Left cardiac atrium (tissue), 4 donors: ENCODE results near the gene IRF2BPL. TPM values are rescaled to one million over a fixed set of nuclear protein-coding genes. Genes with fewer than 3 reads are reported as not detected.
A peak's percentile ranks its signal among the peaks of the same experiment; 100 is the strongest.
"Not testable (repeated sequence)": the region's sequence is repeated elsewhere in the genome, so short reads cannot be mapped to it uniquely, and the experiment has no call there.

Experiments
- ATAC-seq, 2 donors: fragments of 200-7000 bp; cut with Tn5 transposase; one replicate each; pipeline ENCODE4 v1.9.1; 2020; ENCODE audit warnings: mild to moderate bottlenecking in 2 of 2, moderate library complexity in 2 of 2
- DNase-seq: peaks from one replicate; pipeline ENCODE4 v3.0.0-alpha.2; 2020
- intact Hi-C, 2 donors: fragments of 100-400 bp; cut with DNase I; formaldehyde crosslinking; loops; one replicate each; pipeline versions ENCODE4 v1.14.1 to v1.15.1; 2022 to 2023
- total RNA-seq, 2 donors: library from RNA; stranded (reverse); fragmentation: NEBNext Ultra II Directional; extraction: Animal tissue kit (Norgen Biotek cat#: 25700); gene quantifications; one replicate each; pipeline ENCODE4 v1.2.1, GENCODE V29; 2021
- donor health status: DM: no; HTN: yes; CAD: no.
- donor health status: DM: no; HTN: yes; CAD: no; lungs with severe emphysema.
- donor health status: DM: yes; HTN: yes; CAD: no.
- donor health status: Dilated cardiomyopathy.

The IRF2BPL gene
- total RNA-seq, 2 donors from 2014 or later, result 41.4 to 47.5 TPM

GRCh38 chr14:77023001-77023996, 5.2 kb downstream of the IRF2BPL start:
- intact Hi-C loops, result loop anchor here (1.0 to 10.0 kb wide), 3 partner anchors 61 to 108 kb away; no protein-coding TSS in a partner anchor
- ATAC-seq, result peak in 1 of 2 donors; percentile 13
- no peak for DNase-seq

- intact Hi-C loops, result loop anchor here (5.0 to 10.0 kb wide), 2 partner anchors 60 to 108 kb away; no protein-coding TSS in a partner anchor
- ATAC-seq (no peak), DNase-seq (no peak)
Measured at GRCh38 chr14:77022236-77022852, 6.2 kb downstream of the IRF2BPL start.

GRCh38 chr14:77021424-77021823, 7.1 kb downstream of the IRF2BPL start:
- ATAC-seq, DNase-seq: not testable (repeated sequence)
- intact Hi-C loops, result loop anchor here (5.0 to 10.0 kb wide), 2 partner anchors 59 to 107 kb away; no protein-coding TSS in a partner anchor

GRCh38 chr14:77018785-77019184, 9.7 kb downstream of the IRF2BPL start:
- intact Hi-C loops, result no loop called here
- DNase-seq, result no peak
- ATAC-seq, result no peak

GRCh38 chr14:77017666-77018065, 10.8 kb downstream of the IRF2BPL start:
- ATAC-seq (no peak), DNase-seq (no peak)
- intact Hi-C loops, result no loop called here

GRCh38 chr14:77014734-77015133, 13.8 kb downstream of the IRF2BPL start:
- intact Hi-C loops, result loop anchor here in 1 of 2 donors (5.0 kb wide), 1 partner anchor 47 kb away; no protein-coding TSS in a partner anchor
- no peak for DNase-seq
- no peak for ATAC-seq

GRCh38 chr14:77014004-77014604, 14.4 kb downstream of the IRF2BPL start:
- DNase-seq, result peak; percentile 69
- peak; percentile 91 to 95 for ATAC-seq

GRCh38 chr14:77012193-77012765, 16.2 kb downstream of the IRF2BPL start:
- intact Hi-C loops, result loop anchor here in 1 of 2 donors (5.0 kb wide), 1 partner anchor 45 kb away; no protein-coding TSS in a partner anchor

More at GRCh38 chr14:77014004-77014604, 14.4 kb downstream of the IRF2BPL start:
- intact Hi-C loops, result loop anchor here in 1 of 2 donors (5.0 kb wide), 1 partner anchor 47 kb away; no protein-coding TSS in a partner anchor

GRCh38 chr14:77011245-77011644, 17.3 kb downstream of the IRF2BPL start:
- intact Hi-C loops, result loop anchor here in 1 of 2 donors (5.0 kb wide), 1 partner anchor 44 kb away; no protein-coding TSS in a partner anchor
- no peak for ATAC-seq
- DNase-seq, result no peak

More at GRCh38 chr14:77012193-77012765, 16.2 kb downstream of the IRF2BPL start:
- ATAC-seq (peak in 1 of 2 donors; percentile 35), DNase-seq (no peak)

GRCh38 chr14:77009014-77009413, 19.5 kb downstream of the IRF2BPL start:
- ATAC-seq, result no peak
- intact Hi-C loops, result loop anchor here in 1 of 2 donors (5.0 kb wide), 1 partner anchor 47 kb away; no protein-coding TSS in a partner anchor

GRCh38 chr14:77008541-77008940, 20.0 kb downstream of the IRF2BPL start:
- intact Hi-C loops, result loop anchor here in 1 of 2 donors (5.0 kb wide), 1 partner anchor 46 kb away; no protein-coding TSS in a partner anchor
- ATAC-seq (no peak), DNase-seq (no peak)

More at GRCh38 chr14:77009014-77009413, 19.5 kb downstream of the IRF2BPL start:
- no peak for DNase-seq

- ATAC-seq, result peak; percentile 45 to 70
- intact Hi-C loops, result loop anchor here in 1 of 2 donors (5.0 kb wide), 1 partner anchor 46 kb away; no protein-coding TSS in a partner anchor
- no peak for DNase-seq
Measured at GRCh38 chr14:77007975-77008421, 20.5 kb downstream of the IRF2BPL start.

GRCh38 chr14:77007183-77007974, 21.1 kb downstream of the IRF2BPL start:
- ATAC-seq (peak in 1 of 2 donors; percentile 28), DNase-seq (no peak)
- intact Hi-C loops, result loop anchor here in 1 of 2 donors (5.0 kb wide), 1 partner anchor 45 kb away; no protein-coding TSS in a partner anchor

- DNase-seq, result no peak
- ATAC-seq, result no peak
- intact Hi-C loops, result loop anchor here in 1 of 2 donors (5.0 kb wide), 1 partner anchor 44 kb away; no protein-coding TSS in a partner anchor
Measured at GRCh38 chr14:77006132-77006531, 22.4 kb downstream of the IRF2BPL start.

GRCh38 chr14:77005559-77005958, 22.9 kb downstream of the IRF2BPL start:
- ATAC-seq (no peak), DNase-seq (no peak)
- intact Hi-C loops, result loop anchor here in 1 of 2 donors (5.0 kb wide), 1 partner anchor 43 kb away; no protein-coding TSS in a partner anchor

- intact Hi-C loops, result loop anchor here in 1 of 2 donors (5.0 kb wide), 1 partner anchor 43 kb away; no protein-coding TSS in a partner anchor
- DNase-seq, result no peak
Measured at GRCh38 chr14:77004711-77005460, 23.6 kb downstream of the IRF2BPL start.

More at GRCh38 chr14:77004711-77005460, 23.6 kb downstream of the IRF2BPL start:
- ATAC-seq, result no peak
